Endothelial cell of umbilical vein (primary cell): ENCODE results near the gene MGAT5B. TPM values are rescaled to one million over a fixed set of nuclear protein-coding genes. Genes with fewer than 3 reads are reported as not detected.

ENCODE experiments used
- BruUV-seq: library from RNA; stranded (reverse); fragments of 400-500 nt; replicated peaks from 2 replicates; lab custom pipeline; 2021; lab: Mats Ljungman, UMichigan
- CTCF ChIA-PET: fragments of 300-600, 350-600 bp; sonication (Branson Sonifier 250); formaldehyde crosslinking; loops from one replicate; lab custom pipeline; 2021; ENCODE audit warnings: antibody characterized with exemption, inconsistent platforms; lab: Charles Lee
- POLR2A ChIA-PET: fragments of 300-600, 350-600 bp; sonication (Branson Sonifier 250); formaldehyde crosslinking; loops from one replicate; lab custom pipeline; 2021; ENCODE audit warnings: antibody characterized with exemption, inconsistent platforms; lab: Charles Lee
- DNase-seq: peaks from one replicate; pipeline ENCODE4 v3.0.0-alpha.2; 2011; ENCODE audit warnings: low read depth, low spot score
- FAIRE-seq: peaks from 2 replicates; lab custom pipeline; 2011; peaks lifted over from hg19 to GRCh38; lab: Jason Lieb, UNC
- H2AFZ ChIP-seq: 2 replicates; pipeline ENCODE4 v1.6.0; 2012; ENCODE audit warnings: low read depth, low read length, control low read depth, inconsistent platforms
- H3K27ac ChIP-seq: 2 replicates; pipeline ENCODE4 v1.5.1; 2011; ENCODE audit warnings: low read depth, mild to moderate bottlenecking, control low read depth, low read length, moderate library complexity; ENCODE audit not compliant: insufficient read depth
- H3K27me3 ChIP-seq, 2 experiments: 2 replicates each; pipeline versions ENCODE4 v1.6.0 to v1.6.1; 2011; ENCODE audit warnings: low read length in 2 of 2, mixed read lengths in 1 of 2; ENCODE audit not compliant: control insufficient read depth in 2 of 2, insufficient read depth in 2 of 2
- H3K36me3 ChIP-seq, 2 experiments: 2 replicates in 1 of 2; 3 replicates in 1 of 2; pipeline ENCODE4 v1.5.1; 2011; ENCODE audit warnings: low read length in 2 of 2, mild to moderate bottlenecking in 1 of 2, moderate library complexity in 1 of 2; ENCODE audit not compliant: control insufficient read depth in 2 of 2, insufficient read depth in 2 of 2; ENCODE audit errors: extremely low read depth in 1 of 2
- H3K4me1 ChIP-seq: 3 replicates; pipeline ENCODE4 v1.5.1; 2011; ENCODE audit warnings: mild to moderate bottlenecking, low read length; ENCODE audit not compliant: control insufficient read depth, insufficient read depth; ENCODE audit errors: extremely low read depth
- H3K4me2 ChIP-seq: 2 replicates; pipeline ENCODE4 v1.6.1; 2011; ENCODE audit warnings: low read length, control low read depth, mixed read lengths; ENCODE audit not compliant: insufficient read depth
- H3K4me3 ChIP-seq, 3 experiments: fragments of 200-600 bp in 1 of 3; sonication (generic), shearing (Covaris generic) in 1 of 3; replicated peaks in 1 of 3; 2 replicates each; pipeline ENCODE4 v1.5.1; 2011 to 2016; ENCODE audit warnings: control low read depth in 3 of 3, low read length in 3 of 3, mild to moderate bottlenecking in 2 of 3, inconsistent platforms in 1 of 3, low read depth in 1 of 3, moderate library complexity in 1 of 3; ENCODE audit not compliant: insufficient read depth in 1 of 3
- H3K79me2 ChIP-seq: 2 replicates; pipeline ENCODE4 v1.6.0; 2012; ENCODE audit warnings: low read length, inconsistent platforms; ENCODE audit not compliant: control insufficient read depth, insufficient read depth
- H3K9ac ChIP-seq: replicated peaks from 2 replicates; pipeline ENCODE3; 2011; ENCODE audit warnings: low read length, control low read depth; ENCODE audit not compliant: insufficient read depth; ENCODE audit errors: extremely low read depth
- H3K9me1 ChIP-seq: replicated peaks from 3 replicates; pipeline ENCODE4 v1.6.0; 2011; ENCODE audit warnings: mild to moderate bottlenecking, low read length; ENCODE audit not compliant: control insufficient read depth, insufficient read depth; ENCODE audit errors: extremely low read depth
- H3K9me3 ChIP-seq: replicated peaks from 2 replicates; pipeline ENCODE4 v1.5.1; 2012; ENCODE audit warnings: low read length, inconsistent platforms; ENCODE audit not compliant: control insufficient read depth, insufficient read depth
- H4K20me1 ChIP-seq: replicated peaks from 2 replicates; pipeline ENCODE3; 2011; ENCODE audit warnings: mild to moderate bottlenecking, low read length; ENCODE audit not compliant: control insufficient read depth, insufficient read depth; ENCODE audit errors: extremely low read depth
- CTCF ChIP-seq, 2 donors: IDR thresholded peaks; 1 replicate in 1 of 2; 2 replicates in 1 of 2; pipeline ENCODE4 v1.5.1; 2011; ENCODE audit warnings: low read length in 2 of 2, mild to moderate bottlenecking in 2 of 2, moderate library complexity in 2 of 2, control low read depth in 1 of 2, inconsistent platforms in 1 of 2, low read depth in 1 of 2; ENCODE audit not compliant: insufficient read depth in 1 of 2; ENCODE audit errors: extremely low read depth in 1 of 2
- EZH2 ChIP-seq: IDR thresholded peaks from 2 replicates; pipeline ENCODE4 v1.6.1; 2012; ENCODE audit warnings: borderline replicate concordance, low read depth, mild to moderate bottlenecking, moderate library complexity, low read length, inconsistent platforms; ENCODE audit not compliant: severe bottlenecking
- FOS ChIP-seq: IDR thresholded peaks from 2 replicates; pipeline ENCODE4 v1.6.1; 2011; ENCODE audit warnings: mild to moderate bottlenecking, low read length, moderate library complexity, borderline replicate concordance; ENCODE audit not compliant: insufficient read depth
- GATA2 ChIP-seq: IDR thresholded peaks from 2 replicates; pipeline ENCODE4 v1.7.0; 2011; ENCODE audit warnings: low read depth, mild to moderate bottlenecking, moderate library complexity, mixed read lengths, low read length; ENCODE audit not compliant: insufficient read length, insufficient read depth
- JUN ChIP-seq: IDR thresholded peaks from 2 replicates; pipeline ENCODE4 v1.6.1; 2011; ENCODE audit warnings: borderline replicate concordance, low read depth; ENCODE audit not compliant: insufficient read length, insufficient read depth
- MAX ChIP-seq: IDR thresholded peaks from 2 replicates; pipeline ENCODE4 v1.6.1; 2011; ENCODE audit not compliant: insufficient read depth, insufficient read length
- MYC ChIP-seq: IDR thresholded peaks from one replicate; pipeline ENCODE4 v1.6.1; 2011; ENCODE audit warnings: mild to moderate bottlenecking, low read depth, low read length
- POLR2A ChIP-seq: IDR thresholded peaks from 2 replicates; pipeline ENCODE4 v1.6.1; 2012; ENCODE audit warnings: low read depth, mild to moderate bottlenecking, control low read depth, low read length
- POLR2AphosphoS5 ChIP-seq: IDR thresholded peaks from 2 replicates; pipeline ENCODE4 v1.6.1; 2012; ENCODE audit warnings: low read depth, mild to moderate bottlenecking, control low read depth, low read length, moderate library complexity; ENCODE audit not compliant: insufficient read depth
- dilution Hi-C: fragments of 300-500 bp; cut with MboI; formaldehyde crosslinking; loops from one replicate; pipeline ENCODE4 v1.15.0; 2019; ENCODE audit warnings: low sequenced_read_pairs; ENCODE audit not compliant: extremely low pct_ligation_motif_present
- intact Hi-C: fragments of 100-400 bp; cut with micrococcal nuclease; formaldehyde crosslinking; loops from one replicate; pipeline ENCODE4 v1.10.0; 2022
- polyA plus RNA-seq, 4 experiments: library from polyadenylated mRNA; depleted of rRNA in 3 of 4; stranded (reverse) in 3 of 4; unstranded in 1 of 4; fragments of >200 nt; gene quantifications; 2 replicates each; pipeline versions ENCODE4 v1.2.1 to v1.2.3, GENCODE V29; 2011 to 2012; ENCODE audit warnings: missing spikeins in 1 of 4
- total RNA-seq: library from RNA; stranded (reverse); gene quantifications from 2 replicates; pipeline ENCODE4 v1.2.3, GENCODE V29; 2021

The MGAT5B gene
- total and polyA plus RNA-seq, 2 donors (not counting 3 experiments of a cell fraction or from before 2014, with no cell fraction given), result 1.7 to 2.1 TPM

- Histone ChIP-seq H2AFZ (no peak overlapping the region), H3K9ac (no peak overlapping the region), H3K4me2 (no peak overlapping the region), H3K27ac (no peak overlapping the region), H4K20me1 (no peaks in the 10 kb centered on the region), H3K79me2 (no peaks in the 10 kb centered on the region), H3K9me3 (no peaks in the 10 kb centered on the region), H3K36me3 (no peaks in the 10 kb centered on the region), H3K4me3 (no peak overlapping the region), H3K27me3 (no peaks in the 10 kb centered on the region), H3K4me1 (no peaks in the 10 kb centered on the region), H3K9me1 (no peaks in the 10 kb centered on the region)
- DNase-seq (no peak), FAIRE-seq (no peak)
- dilution Hi-C loops (no loop called here), intact Hi-C loops (no loop called here)
- ChIA-PET POLR2A (interaction anchor here (0.6 kb wide), 1 partner anchor 18 kb away, joined by 3 read pairs; no protein-coding TSS in a partner anchor), CTCF (no interaction called here)
- no peak for TF ChIP-seq MYC
- no peak for TF ChIP-seq CTCF (IDR thresholded peaks at IDR 0.05; ENCODE audit: extremely low read depth in 1 of 2, insufficient read depth in 1 of 2, low read depth in 1 of 2, low read length in 2 of 2)
- TF ChIP-seq GATA2, result no peak
- no peak for TF ChIP-seq FOS
- TF ChIP-seq JUN, result no peak
- TF ChIP-seq POLR2A, result no peak
- no peak for TF ChIP-seq MAX
- no peak for TF ChIP-seq POLR2AphosphoS5
- TF ChIP-seq EZH2, result no peak
- no TSS peak for BruUV-seq
Measured at GRCh38 chr17:76923491-76923890, 55.3 kb downstream of the MGAT5B start.
